ENCODE data around the gene MIS12. TPM values are rescaled to one million over a fixed set of nuclear protein-coding genes. Genes with fewer than 3 reads are reported as not detected.

The MIS12 gene
- total and polyA plus RNA-seq, 2 of the 13 experiments (the other 11 are each of a cell fraction or from before 2014, with no cell fraction given), result 13.4 to 28.0 TPM

DNA sequence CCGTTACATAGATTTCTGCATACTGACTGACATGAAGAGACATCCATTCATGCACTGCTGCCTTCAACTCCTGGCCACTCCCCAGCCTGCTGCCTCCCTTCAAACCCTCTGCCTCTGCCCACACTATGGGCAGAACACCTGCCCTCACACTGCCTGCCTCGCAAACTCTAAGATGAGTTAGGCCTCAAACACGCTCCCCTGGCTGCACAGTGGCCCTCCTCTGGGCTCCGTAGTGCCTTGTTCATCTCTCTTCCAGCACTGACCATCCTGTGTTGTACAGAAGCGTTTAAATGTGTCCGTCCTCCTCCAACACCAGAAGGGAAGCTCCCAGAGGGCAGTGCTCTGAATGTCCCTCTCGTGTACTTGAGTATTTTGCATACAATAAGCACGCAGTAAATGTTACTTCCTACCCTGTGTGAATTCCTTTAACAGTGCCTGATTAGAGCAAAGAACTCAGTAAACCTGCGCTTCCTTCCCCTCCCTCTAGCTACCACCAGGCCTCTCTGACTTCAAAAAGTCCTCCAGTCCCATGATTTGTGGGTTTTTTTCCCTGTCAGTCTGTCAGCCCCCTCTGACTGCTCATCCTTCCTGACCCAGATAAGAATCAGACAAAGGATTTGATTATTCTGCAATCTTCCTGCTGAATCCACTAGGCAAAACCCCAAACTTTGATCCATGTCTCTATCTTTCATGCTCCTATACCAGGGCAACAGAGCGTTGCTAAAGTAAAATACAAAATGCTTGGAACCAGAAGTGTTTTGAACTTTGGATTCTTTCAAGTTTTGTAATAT, 21.5 kb upstream of the MIS12 start (continued):
- no peak for TF ChIP-seq ZMYM3 (CRISPR knock-in tag; IDR thresholded peaks at IDR 0.05)
- TF ChIP-seq RBFOX2 (IDR thresholded peaks at IDR 0.05; ENCODE audit: low read depth, low read length), result no peak
- no peak for TF ChIP-seq ZNF558 (CRISPR knock-in tag; IDR thresholded peaks at IDR 0.05; ENCODE audit: borderline replicate concordance)
- peak in 1 of 2 experiments; percentile 13; a peak in 1 of 4 replicates for TF ChIP-seq KLF16 (CRISPR knock-in tag; IDR thresholded peaks at IDR 0.05)
- no peak for TF ChIP-seq MED8 (CRISPR knock-in tag; IDR thresholded peaks at IDR 0.05; ENCODE audit: insufficient replicate concordance)
- TF ChIP-seq, protein P1, sequence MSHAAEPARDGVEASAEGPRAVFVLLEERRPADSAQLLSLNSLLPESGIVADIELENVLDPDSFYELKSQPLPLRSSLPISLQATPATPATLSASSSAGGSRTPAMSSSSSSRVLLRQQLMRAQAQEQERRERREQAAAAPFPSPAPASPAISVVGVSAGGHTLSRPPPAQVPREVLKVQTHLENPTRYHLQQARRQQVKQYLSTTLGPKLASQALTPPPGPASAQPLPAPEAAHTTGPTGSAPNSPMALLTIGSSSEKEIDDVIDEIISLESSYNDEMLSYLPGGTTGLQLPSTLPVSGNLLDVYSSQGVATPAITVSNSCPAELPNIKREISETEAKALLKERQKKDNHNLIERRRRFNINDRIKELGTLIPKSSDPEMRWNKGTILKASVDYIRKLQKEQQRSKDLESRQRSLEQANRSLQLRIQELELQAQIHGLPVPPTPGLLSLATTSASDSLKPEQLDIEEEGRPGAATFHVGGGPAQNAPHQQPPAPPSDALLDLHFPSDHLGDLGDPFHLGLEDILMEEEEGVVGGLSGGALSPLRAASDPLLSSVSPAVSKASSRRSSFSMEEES (CRISPR knock-in tag; IDR thresholded peaks at IDR 0.05), result peak; percentile 89
- no peak for TF ChIP-seq ZNF720 (CRISPR knock-in tag; IDR thresholded peaks at IDR 0.05)
- peak; percentile 66; the same call in 1 of the 2 replicates for TF ChIP-seq TCF7 (IDR thresholded peaks at IDR 0.05; ENCODE audit: low read depth)
- TF ChIP-seq THAP7 (CRISPR knock-in tag; IDR thresholded peaks at IDR 0.05), result no peak
- peak; percentile 51; the same call in 1 of the 2 replicates for TF ChIP-seq NCOA2 (CRISPR knock-in tag; IDR thresholded peaks at IDR 0.05)
- peak; percentile 40 for TF ChIP-seq SOX13 (IDR thresholded peaks at IDR 0.05)
- peak in 1 of 2 experiments; percentile 75; a peak in 2 of 4 replicates for TF ChIP-seq SOX13 (CRISPR knock-in tag; conservative IDR thresholded peaks at IDR 0.05 in 1 of 2, IDR thresholded peaks at IDR 0.05 in 1 of 2)
- TF ChIP-seq MEIS2 (CRISPR knock-in tag; IDR thresholded peaks at IDR 0.05), result peak; percentile 67; the same call in 1 of the 2 replicates
- peak; percentile 53; the same call in 1 of the 2 replicates for TF ChIP-seq ZNF503 (CRISPR knock-in tag; IDR thresholded peaks at IDR 0.05)
- TF ChIP-seq ZFYVE20 (CRISPR knock-in tag; IDR thresholded peaks at IDR 0.05; ENCODE audit: borderline replicate concordance, low read depth), result no peak
- no peak for TF ChIP-seq KLF11 (CRISPR knock-in tag; IDR thresholded peaks at IDR 0.05)
- TF ChIP-seq CEBPG (CRISPR knock-in tag; IDR thresholded peaks at IDR 0.05), result peak; percentile 55
- TF ChIP-seq IRX3 (CRISPR knock-in tag; IDR thresholded peaks at IDR 0.05; ENCODE audit: borderline replicate concordance, low read depth), result no peak
- TF ChIP-seq ZNF652 (CRISPR knock-in tag; IDR thresholded peaks at IDR 0.05; ENCODE audit: borderline replicate concordance, low read depth), result no peak
- peak; percentile 19; the same call in 1 of the 2 replicates for TF ChIP-seq PHF8 (CRISPR knock-in tag; IDR thresholded peaks at IDR 0.05)
- TF ChIP-seq SSRP1 (CRISPR knock-in tag; IDR thresholded peaks at IDR 0.05), result 0 out of 2 replicates have a peak, but pooled peaks have one; percentile 20
- 0 out of 2 replicates have a peak, but pooled peaks have one; percentile 47 for TF ChIP-seq GZF1 (CRISPR knock-in tag; IDR thresholded peaks at IDR 0.05)
- TF ChIP-seq, protein P2, sequence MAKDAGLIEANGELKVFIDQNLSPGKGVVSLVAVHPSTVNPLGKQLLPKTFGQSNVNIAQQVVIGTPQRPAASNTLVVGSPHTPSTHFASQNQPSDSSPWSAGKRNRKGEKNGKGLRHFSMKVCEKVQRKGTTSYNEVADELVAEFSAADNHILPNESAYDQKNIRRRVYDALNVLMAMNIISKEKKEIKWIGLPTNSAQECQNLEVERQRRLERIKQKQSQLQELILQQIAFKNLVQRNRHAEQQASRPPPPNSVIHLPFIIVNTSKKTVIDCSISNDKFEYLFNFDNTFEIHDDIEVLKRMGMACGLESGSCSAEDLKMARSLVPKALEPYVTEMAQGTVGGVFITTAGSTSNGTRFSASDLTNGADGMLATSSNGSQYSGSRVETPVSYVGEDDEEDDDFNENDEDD (CRISPR knock-in tag; IDR thresholded peaks at IDR 0.05; ENCODE audit: borderline replicate concordance), result peak; percentile 12; the same call in 1 of the 2 replicates
- TF ChIP-seq, protein P3, sequence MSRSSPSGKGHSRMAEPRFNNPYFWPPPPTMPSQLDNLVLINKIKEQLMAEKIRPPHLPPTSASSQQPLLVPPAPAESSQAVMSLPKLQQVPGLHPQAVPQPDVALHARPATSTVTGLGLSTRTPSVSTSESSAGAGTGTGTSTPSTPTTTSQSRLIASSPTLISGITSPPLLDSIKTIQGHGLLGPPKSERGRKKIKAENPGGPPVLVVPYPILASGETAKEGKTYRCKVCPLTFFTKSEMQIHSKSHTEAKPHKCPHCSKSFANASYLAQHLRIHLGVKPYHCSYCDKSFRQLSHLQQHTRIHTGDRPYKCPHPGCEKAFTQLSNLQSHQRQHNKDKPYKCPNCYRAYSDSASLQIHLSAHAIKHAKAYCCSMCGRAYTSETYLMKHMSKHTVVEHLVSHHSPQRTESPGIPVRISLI (CRISPR knock-in tag; IDR thresholded peaks at IDR 0.05; ENCODE audit: borderline replicate concordance), result peak; percentile 74; the same call in 1 of the 2 replicates

Measured in HepG2 (cell line).